T-helper 22 cell (primary cell): ENCODE measurements around the gene PUDP.
"Not testable (repeated sequence)": the region's sequence is repeated elsewhere in the genome, so short reads cannot be mapped to it uniquely, and the experiment has no call there.

Experiments
- DNase-seq: peaks from one replicate; pipeline ENCODE4 v3.0.0-alpha.2; 2020; ENCODE audit warnings: low read depth

PUDP gene

GRCh38 chrX:7074148-7074907 is 73.6 kb downstream of the PUDP start:
- no peak for DNase-seq

GRCh38 chrX:7073336-7073735 is 74.6 kb downstream of the PUDP start:
- no peak for DNase-seq

GRCh38 chrX:7072856-7073255 is 75.1 kb downstream of the PUDP start:
- DNase-seq, result no peak

DNA sequence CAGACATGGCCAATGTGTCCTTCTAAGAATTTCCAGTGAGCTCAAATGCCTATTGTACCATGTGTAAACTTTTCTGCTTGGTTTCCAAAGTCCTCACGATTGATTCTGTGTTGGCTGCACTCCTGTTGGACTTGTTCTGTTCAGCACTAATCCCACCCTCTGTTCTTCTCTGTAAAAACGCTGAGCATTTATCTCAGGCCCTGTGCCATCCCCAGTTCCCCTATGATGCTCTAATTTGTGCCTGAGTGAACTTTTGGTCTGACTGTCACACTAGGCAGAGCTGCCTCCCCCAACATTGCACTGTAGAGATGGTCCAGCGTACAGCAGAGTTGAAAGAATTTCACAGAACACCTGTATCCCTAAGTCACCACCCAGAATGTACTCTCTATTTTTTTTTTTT is 76.6 kb downstream of the PUDP start:
- DNase-seq, result no peak

DNA sequence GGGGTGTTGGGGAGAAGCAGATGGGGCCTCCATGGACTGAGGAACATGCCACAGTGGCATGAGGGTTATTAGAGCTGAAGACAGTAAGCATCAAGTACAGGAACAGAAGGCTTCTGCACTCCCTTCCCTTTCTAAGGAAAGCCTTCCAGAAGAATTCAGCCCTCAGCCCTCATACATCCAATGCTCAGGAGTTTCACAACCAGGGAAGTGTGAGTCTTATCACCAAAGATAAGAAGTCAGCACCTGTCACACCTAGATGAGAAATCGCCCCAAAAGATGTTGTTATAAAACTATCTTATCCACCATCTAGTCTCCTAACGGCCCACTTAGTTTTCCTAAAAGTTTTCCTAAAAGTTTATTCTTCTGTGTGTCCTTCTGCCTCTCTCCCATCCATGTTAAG is 78.4 kb downstream of the PUDP start:
- no peak for DNase-seq

- DNase-seq, result no peak
These were observed 79.0 kb downstream of the PUDP start for GRCh38 chrX:7068939-7069367.

DNA sequence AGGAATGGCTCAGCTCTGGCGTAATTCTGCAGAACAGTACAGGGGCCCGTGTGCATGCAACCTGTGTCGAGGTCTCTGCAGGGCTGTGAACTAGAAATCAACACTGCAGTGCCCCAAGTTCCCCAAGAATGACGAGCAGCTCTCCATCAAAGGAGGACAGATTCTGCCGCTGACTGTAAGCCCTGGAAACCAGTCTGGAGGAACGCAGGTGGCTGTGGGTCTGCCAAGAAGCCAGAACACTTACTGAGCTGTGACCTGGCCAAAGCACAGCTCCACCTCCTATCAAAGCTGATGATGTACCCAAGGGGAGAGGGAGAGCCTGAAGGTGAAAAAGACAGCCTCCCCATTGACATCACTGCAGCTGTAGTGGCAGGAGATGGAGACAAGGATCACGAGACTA is 80.7 kb downstream of the PUDP start:
- no peak for DNase-seq

- no peak for DNase-seq
These were observed 82.5 kb downstream of the PUDP start for GRCh38 chrX:7065473-7065872.

- DNase-seq, result no peak
These were observed 85.0 kb downstream of the PUDP start for GRCh38 chrX:7062903-7063302.

GRCh38 chrX:7062276-7062675 is 85.7 kb downstream of the PUDP start:
- DNase-seq, result no peak

- no peak for DNase-seq
These were observed 86.5 kb downstream of the PUDP start for GRCh38 chrX:7061429-7061828.

DNA sequence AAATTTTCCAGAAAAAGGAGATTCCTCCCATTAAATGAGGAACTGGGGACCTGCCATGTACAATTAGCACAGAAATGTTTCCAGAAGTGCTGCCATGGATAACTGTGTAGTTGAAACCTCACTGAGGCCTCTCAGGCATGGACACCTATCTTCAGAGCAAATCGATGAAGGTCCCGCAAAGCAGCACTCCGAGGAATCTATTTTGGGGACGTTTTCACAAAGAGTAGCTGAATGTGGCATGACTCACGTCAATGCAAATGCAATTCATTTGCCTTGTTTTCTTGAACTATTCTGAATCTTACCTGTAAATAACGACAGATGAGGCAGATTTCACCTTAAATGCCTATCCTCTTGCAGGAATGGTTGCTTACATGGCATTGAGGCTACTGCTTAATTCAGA is 87.5 kb downstream of the PUDP start:
- no peak for DNase-seq

DNA sequence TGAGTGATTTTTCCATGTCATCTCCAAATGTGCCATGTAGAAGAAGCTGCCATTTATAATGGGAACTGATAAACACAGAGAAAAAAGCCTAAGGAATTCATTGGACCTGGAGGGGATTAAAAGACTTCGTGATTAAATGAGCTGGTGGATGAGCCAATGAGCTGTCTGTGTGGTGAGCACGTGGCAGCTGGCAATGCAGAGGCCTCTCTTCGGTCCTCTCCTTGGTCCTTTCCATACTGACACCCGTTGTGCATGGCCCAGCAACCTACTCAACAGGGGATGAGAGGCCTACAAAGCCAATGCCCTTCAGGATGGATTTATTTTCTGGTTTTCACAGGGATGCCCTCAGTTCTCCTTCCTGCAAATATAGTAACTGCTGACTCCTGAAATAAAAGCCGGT is 88.1 kb downstream of the PUDP start:
- DNase-seq, result no peak

DNA sequence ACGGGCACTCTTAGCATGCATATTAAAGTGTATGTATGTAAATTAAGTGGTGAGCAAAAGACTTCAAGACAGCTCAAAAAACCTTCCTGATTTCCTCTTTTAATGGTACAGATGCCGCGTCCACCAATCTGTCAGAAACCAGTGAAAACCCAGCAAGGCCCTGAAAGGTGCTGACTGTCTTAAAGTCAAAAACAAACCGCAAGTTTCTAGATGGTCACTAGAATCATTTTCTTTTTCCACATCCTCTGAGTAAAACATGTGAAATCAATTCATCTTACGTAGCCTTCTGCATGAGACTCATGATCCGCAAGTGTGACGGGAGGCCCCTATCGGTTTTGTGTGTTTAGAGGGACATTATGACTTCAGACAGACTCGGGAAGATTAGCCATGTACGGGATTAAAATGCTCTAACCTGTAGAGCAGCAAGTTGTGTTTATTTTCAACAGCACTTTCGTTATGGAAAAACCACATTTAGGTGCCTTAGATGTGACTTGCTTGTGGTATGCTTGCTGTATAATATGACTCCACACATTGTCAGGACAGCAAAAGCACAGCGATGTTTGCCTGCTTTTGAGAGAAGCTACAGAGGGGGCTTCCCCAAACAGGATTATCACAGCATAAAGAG is 88.6 kb downstream of the PUDP start:
- DNase-seq, result no peak

- DNase-seq, result no peak
These were observed 92.4 kb downstream of the PUDP start for GRCh38 chrX:7055386-7056137.

DNA sequence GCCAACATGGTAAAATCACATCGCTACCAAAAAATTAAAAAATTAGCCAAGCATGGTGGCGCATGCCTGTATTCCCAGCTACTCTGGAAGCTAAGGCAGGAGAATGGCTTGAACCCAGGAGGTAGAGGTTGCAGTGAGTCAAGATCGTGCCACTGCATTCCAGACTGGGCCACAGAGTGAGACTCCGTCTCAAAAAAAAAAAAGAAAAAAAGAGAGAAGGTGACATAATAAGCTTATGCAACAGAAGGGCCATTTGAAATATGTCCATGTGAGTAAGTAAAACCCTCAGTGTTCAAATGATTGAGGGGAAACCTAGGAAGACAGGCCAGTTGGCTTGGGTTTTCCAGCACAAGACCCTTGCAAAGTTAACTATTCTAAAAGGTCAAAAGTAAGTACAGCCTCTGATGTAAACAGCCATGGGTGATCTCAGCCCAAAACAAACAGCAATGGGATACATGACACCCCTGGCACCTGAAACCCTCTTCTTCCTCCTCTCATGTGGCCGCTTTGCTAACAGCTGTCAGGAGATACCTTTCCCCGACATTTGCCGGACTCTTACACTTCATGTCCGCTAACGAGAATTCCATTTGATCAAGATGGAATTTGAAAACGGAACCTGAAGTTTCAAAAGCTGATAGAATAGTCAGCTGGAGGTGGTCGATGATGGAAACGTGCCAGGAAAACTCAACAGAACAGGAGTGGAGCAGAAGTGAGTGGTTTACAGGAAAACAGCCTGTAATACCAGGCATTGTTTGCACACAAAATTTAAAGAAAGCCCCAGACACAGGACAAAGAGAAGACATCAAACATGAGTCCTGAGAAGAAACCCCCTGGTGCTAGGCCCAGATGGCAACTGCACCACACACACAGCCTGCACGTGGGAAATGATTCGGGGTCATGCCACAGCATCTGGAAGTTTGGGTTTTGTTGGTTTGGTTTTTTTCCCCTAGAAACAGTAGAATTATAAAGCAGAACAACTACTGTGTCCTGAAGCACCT is 93.4 kb downstream of the PUDP start:
- DNase-seq, result no peak

- no peak for DNase-seq
These were observed 95.4 kb downstream of the PUDP start for GRCh38 chrX:7052541-7052940.

DNA sequence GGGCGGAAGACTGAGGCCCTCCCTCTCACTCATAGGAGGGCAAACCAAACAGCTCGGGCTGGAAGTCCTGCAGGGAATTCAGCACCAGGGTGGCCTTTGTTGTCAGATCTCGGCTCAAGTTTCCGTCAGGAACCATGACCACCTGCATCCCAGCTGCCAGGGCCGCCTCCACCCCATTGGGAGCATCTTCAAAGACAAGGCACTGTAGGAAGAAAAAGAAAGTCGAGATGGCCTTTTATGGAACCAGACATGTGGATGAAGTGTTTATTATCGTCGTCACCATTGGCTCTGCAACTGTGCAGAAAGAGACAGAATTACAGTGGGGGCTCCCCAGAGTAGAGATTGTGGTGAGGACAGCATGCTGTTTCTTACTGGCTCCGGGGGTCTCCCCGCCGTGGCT is 97.7 kb downstream of the PUDP start:
- DNase-seq, result no peak

- no peak for DNase-seq
These were observed 100.0 kb downstream of the PUDP start for GRCh38 chrX:7047951-7048350.

DNA sequence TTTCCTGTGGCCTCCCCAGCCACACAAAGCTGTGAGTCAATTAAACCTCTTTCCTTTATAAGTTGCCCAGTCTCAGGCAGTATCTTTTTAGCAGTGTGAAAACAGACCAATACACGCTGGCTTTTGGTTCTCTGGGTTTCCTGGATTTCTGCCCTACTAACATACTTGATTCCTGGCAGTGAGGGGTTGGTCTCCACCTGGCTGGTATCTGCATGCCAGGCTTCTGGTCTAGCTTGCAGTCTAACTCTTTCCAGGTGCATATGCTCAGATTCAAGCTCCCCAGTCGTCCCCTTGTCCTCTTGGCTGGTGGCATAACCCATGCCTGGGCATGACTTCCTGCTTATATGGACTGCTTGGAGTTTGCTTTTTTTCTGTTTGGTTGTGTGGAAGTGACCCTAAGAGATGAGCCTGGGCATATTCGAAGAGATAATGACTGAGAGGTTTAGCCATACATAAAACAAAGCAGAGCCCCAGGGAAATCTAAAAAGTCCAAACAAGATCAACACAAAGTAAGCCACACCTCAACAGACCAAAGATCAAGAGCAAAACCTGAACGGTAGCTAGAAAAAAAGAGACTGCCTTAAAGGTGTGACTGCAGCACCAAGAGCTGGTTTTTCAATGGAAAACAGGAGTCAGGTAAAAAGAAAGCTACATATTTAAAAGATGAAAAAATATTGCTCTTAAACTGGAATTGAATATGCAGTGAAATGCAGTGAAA is 102.6 kb downstream of the PUDP start:
- no peak for DNase-seq

DNA sequence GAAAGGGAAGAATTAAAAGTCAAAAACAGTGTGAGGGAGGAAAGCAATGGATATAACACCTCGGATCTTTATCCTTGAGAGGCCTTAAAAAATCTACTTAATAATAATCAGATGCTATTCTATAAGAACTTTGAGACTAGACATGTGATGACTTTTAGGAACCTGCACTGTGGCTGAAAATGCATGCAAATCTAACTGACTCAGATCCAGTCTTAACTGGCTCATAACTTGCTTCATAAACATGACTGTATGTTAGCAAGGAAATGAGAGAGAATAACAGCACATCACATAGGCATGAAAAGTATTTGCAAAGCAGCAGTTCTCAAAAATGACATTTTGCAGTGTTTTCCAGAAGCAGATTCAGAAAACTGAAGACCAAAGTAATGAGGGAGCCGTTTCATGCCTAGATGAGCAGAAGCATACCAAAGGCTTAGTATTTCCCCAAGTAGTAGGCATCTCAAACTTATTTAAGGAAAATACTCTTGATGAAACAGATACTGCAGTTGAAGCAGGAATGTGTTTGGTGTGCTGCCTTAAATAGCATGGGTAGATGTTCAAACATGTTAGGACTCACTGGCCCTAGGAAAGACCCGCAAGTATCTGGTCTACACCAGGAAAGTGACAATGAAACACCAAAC is 104.0 kb downstream of the PUDP start:
- DNase-seq, result not testable (repeated sequence)
